K562 (cell line): Measurements from ENCODE around the gene ZNF655. TPM values are rescaled to one million over a fixed set of nuclear protein-coding genes. Genes with fewer than 3 reads are reported as not detected.

Source experiments
- ARID1B ChIP-seq: fragments of 450-650 bp; IDR thresholded peaks from 2 replicates; pipeline ENCODE4 v1.6.1; 2016; ENCODE audit warnings: antibody characterized with exemption, mild to moderate bottlenecking, inconsistent platforms
- CBFA2T2 ChIP-seq: fragments of 450-650 bp; conservative IDR thresholded peaks from 2 replicates; pipeline ENCODE4 v1.6.1; 2017; ENCODE audit warnings: mild to moderate bottlenecking
- DDX20 ChIP-seq: fragments of 450-650 bp; IDR thresholded peaks from 2 replicates; pipeline ENCODE4 v1.6.1; 2016; ENCODE audit warnings: missing genetic modification characterization, low read depth, mild to moderate bottlenecking, missing compliant biosample characterization, moderate library complexity
- EGR1 ChIP-seq: fragments of 450-650 bp; conservative IDR thresholded peaks from 2 replicates; pipeline ENCODE4 v1.6.1; 2017; ENCODE audit warnings: mild to moderate bottlenecking
- ESRRA ChIP-seq: fragments of 450-650 bp; IDR thresholded peaks from 2 replicates; pipeline ENCODE4 v1.6.1; 2014; ENCODE audit warnings: low read depth, mild to moderate bottlenecking, moderate library complexity, borderline replicate concordance
- HLTF ChIP-seq: fragments of 450-650 bp; IDR thresholded peaks from 2 replicates; pipeline ENCODE4 v1.6.1; 2016
- HMG20B ChIP-seq: fragments of 250-450 bp; sonication (Bioruptor Pico); IDR thresholded peaks from 2 replicates; pipeline ENCODE4 v1.5.0; 2021; ENCODE audit warnings: mild to moderate bottlenecking
- HMGN3 ChIP-seq: IDR thresholded peaks from 2 replicates; pipeline ENCODE4 v1.6.1; 2011; ENCODE audit warnings: borderline replicate concordance, low read depth, mild to moderate bottlenecking, mixed read lengths, low read length; ENCODE audit not compliant: insufficient read length; ENCODE audit errors: extremely low read depth
- NCOA1 ChIP-seq: fragments of 450-650 bp; IDR thresholded peaks from 2 replicates; pipeline ENCODE4 v1.6.1; 2016; ENCODE audit warnings: low read depth
- PKNOX1 ChIP-seq: fragments of 450-650 bp; IDR thresholded peaks from 2 replicates; pipeline ENCODE4 v1.6.1; 2016
- POLR3A ChIP-seq: IDR thresholded peaks from 2 replicates; pipeline ENCODE4 v1.6.1; 2011; ENCODE audit warnings: borderline replicate concordance, mild to moderate bottlenecking, moderate library complexity; ENCODE audit not compliant: insufficient read length, insufficient read depth; ENCODE audit errors: extremely low read depth
- PRPF4 ChIP-seq: fragments of 200-400 bp; formaldehyde crosslinking; IDR thresholded peaks from one replicate; pipeline ENCODE4 v1.6.1; 2017; ENCODE audit warnings: low read length, low read depth, mild to moderate bottlenecking; ENCODE audit not compliant: insufficient read depth, poor library complexity, severe bottlenecking
- RB1 ChIP-seq: fragments of 450-650 bp; IDR thresholded peaks from 2 replicates; pipeline ENCODE4 v1.6.1; 2017; ENCODE audit warnings: low read depth, mild to moderate bottlenecking
- SAP30 ChIP-seq: fragments of 200-600 bp; sonication (generic); IDR thresholded peaks from 2 replicates; pipeline ENCODE4 v1.6.1; 2012; ENCODE audit warnings: borderline replicate concordance, low read depth, mild to moderate bottlenecking, moderate library complexity, low read length, control low read depth, inconsistent platforms; ENCODE audit not compliant: insufficient read depth, poor library complexity, severe bottlenecking
- SMAD3 ChIP-seq: fragments of 450-650 bp; formaldehyde crosslinking; conservative IDR thresholded peaks from 2 replicates; pipeline ENCODE4 v1.4.0; 2020; ENCODE audit warnings: mild to moderate bottlenecking
- SMARCE1 ChIP-seq: fragments of 450-650 bp; IDR thresholded peaks from 2 replicates; pipeline ENCODE4 v1.7.1; 2016; ENCODE audit warnings: mild to moderate bottlenecking
- XRCC3 ChIP-seq: fragments of 450-650 bp; IDR thresholded peaks from 2 replicates; pipeline ENCODE4 v1.6.1; 2017; ENCODE audit warnings: mild to moderate bottlenecking, moderate library complexity
- ZBTB9 ChIP-seq: fragments of 450-650 bp; formaldehyde crosslinking; IDR thresholded peaks from 2 replicates; pipeline ENCODE4 v1.4.0; 2020; ENCODE audit warnings: mild to moderate bottlenecking, moderate library complexity
- ZNF263 ChIP-seq: sonication (generic); formaldehyde crosslinking; IDR thresholded peaks from 2 replicates; pipeline ENCODE4 v1.8.0; 2022; ENCODE audit warnings: mild to moderate bottlenecking, missing genetic modification reagents, borderline replicate concordance
- ZNF311 ChIP-seq: fragments of 250-450 bp; sonication (Bioruptor Pico); IDR thresholded peaks from 2 replicates; pipeline ENCODE4 v1.4.0; 2020; ENCODE audit warnings: mild to moderate bottlenecking, moderate library complexity
- ZNF431 ChIP-seq: sonication (generic); formaldehyde crosslinking; IDR thresholded peaks from 2 replicates; pipeline ENCODE4 v1.8.0; 2022; ENCODE audit warnings: mild to moderate bottlenecking, missing genetic modification reagents
- ZNF586 ChIP-seq: fragments of 450-650 bp; formaldehyde crosslinking; conservative IDR thresholded peaks from 2 replicates; pipeline ENCODE4 v1.4.0; 2020; ENCODE audit warnings: mild to moderate bottlenecking, moderate library complexity
- polyA plus RNA-seq, 8 experiments: library from polyadenylated mRNA; depleted of rRNA in 4 of 8; stranded (reverse) in 5 of 8; unstranded in 3 of 8; fragments of >200 nt; fragmentation: Nextera tagmentation in 2 of 8; fragmentation: Illumina TruSeq in 1 of 8; extraction: Ambion mirVana in 2 of 8; extraction: Trizol in 1 of 8; gene quantifications; 2 replicates each; pipeline versions ENCODE4 v1.2.1 to v1.2.3, GENCODE V29; 2011 to 2014; ENCODE audit warnings: inconsistent platforms in 1 of 8, missing spikeins in 1 of 8
- total RNA-seq, 7 experiments: library from RNA; depleted of rRNA in 6 of 7; stranded (reverse); fragments of >200 nt in 6 of 7; fragmentation: Illumina TruSeq in 2 of 7; extraction: Trizol in 2 of 7; gene quantifications; 2 replicates each; pipeline versions ENCODE4 v1.2.1 to v1.2.3, GENCODE V29; 2011 to 2021; ENCODE audit warnings: low replicate concordance in 1 of 7
- TF ChIP-seq, protein P1 (sequence below): fragments of 450-650 bp; IDR thresholded peaks from 2 replicates; pipeline ENCODE4 v1.6.1; 2016; ENCODE audit warnings: missing biosample characterization, missing genetic modification characterization
- TF ChIP-seq, protein P2 (sequence below): sonication (generic); formaldehyde crosslinking; IDR thresholded peaks from 2 replicates; pipeline ENCODE4 v1.5.0; 2020; ENCODE audit warnings: missing genetic modification reagents

The ZNF655 gene
- total and polyA plus RNA-seq, 9 of the 15 experiments (the other 6 are each of a cell fraction or from before 2014, with no cell fraction given): 25.7 to 130 (median 95.2) TPM

DNA sequence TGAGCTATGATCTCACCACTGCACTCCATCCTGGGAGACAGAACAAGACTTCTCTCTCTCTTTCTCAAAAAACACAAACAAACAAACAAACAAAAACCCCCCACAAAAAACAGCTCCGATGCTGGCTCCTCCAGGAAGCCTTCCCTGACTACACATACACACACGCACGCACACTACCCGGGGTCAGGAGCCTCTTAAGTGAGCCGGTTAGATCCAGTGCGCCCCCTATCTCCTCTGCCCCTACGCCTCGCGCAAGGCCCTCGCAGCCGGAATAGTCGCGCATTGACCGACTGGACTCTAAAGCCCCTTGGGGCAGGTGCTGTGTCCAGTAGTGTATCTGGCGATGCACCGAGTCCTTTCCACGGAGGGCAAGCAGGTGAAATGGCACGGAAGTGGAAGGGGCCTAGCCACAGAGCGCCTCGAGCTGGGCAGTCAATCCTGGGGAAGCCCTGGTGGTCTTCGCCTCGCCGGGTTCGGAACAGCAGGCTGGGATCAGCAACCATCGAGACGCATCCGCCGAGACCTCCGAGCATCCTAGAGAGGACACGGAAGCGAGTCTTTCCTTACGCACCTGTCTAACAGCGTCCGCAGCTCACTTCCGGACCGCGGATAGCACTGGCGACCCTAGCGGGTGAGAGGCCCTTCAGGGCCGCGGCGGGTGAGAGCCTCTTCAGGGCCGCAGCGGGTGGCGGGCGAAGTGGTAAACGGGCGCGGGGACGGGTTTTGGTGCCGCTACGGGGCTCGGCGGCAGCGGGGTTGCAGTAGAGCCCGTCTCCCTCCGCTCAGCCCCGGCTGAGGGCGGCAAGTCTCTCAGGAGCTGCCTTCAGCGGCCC lies 58.1 kb downstream of the ZNF655 start, which contains the start of gene ZSCAN25 (continued):
- TF ChIP-seq, protein P1, sequence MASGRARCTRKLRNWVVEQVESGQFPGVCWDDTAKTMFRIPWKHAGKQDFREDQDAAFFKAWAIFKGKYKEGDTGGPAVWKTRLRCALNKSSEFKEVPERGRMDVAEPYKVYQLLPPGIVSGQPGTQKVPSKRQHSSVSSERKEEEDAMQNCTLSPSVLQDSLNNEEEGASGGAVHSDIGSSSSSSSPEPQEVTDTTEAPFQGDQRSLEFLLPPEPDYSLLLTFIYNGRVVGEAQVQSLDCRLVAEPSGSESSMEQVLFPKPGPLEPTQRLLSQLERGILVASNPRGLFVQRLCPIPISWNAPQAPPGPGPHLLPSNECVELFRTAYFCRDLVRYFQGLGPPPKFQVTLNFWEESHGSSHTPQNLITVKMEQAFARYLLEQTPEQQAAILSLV: no peak
- TF ChIP-seq ZNF311 (no peak), PKNOX1 (peak; percentile 67), DDX20 (no peak), SAP30 (peak; percentile 51), ZNF586 (CRISPR knock-in tag) (no peak), NCOA1 (peak; percentile 87), SMAD3 (CRISPR knock-in tag) (no peak), POLR3A (no peak), ZNF263 (CRISPR knock-in tag) (peak; percentile 39; the same call in 1 of the 2 replicates), HMG20B (CRISPR knock-in tag) (no peak), PRPF4 (no peak), SMARCE1 (peak; percentile 50), ZNF431 (CRISPR knock-in tag) (peak; percentile 35; the same call in 1 of the 2 replicates), ARID1B (peak; percentile 58), ESRRA (peak; percentile 77), XRCC3 (no peak), EGR1 (no peak), ZBTB9 (CRISPR knock-in tag) (peak; percentile 63; the same call in 1 of the 2 replicates), HLTF (peak; percentile 66), RB1 (peak; percentile 86), CBFA2T2 (no peak), HMGN3 (peak; percentile 78)
- TF ChIP-seq, protein P2, sequence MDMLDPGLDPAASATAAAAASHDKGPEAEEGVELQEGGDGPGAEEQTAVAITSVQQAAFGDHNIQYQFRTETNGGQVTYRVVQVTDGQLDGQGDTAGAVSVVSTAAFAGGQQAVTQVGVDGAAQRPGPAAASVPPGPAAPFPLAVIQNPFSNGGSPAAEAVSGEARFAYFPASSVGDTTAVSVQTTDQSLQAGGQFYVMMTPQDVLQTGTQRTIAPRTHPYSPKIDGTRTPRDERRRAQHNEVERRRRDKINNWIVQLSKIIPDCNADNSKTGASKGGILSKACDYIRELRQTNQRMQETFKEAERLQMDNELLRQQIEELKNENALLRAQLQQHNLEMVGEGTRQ (CRISPR knock-in tag): 0 out of 2 replicates have a peak, but pooled peaks have one; percentile 20
